GM19193 (cell line): Measurements from ENCODE around the gene DNAJC7.

Source experiments
- POLR2A ChIP-seq: IDR thresholded peaks from 4 replicates; pipeline ENCODE4 v1.6.1; 2011; ENCODE audit not compliant: insufficient read depth, insufficient read length; ENCODE audit errors: extremely low read depth

Gene DNAJC7

DNA sequence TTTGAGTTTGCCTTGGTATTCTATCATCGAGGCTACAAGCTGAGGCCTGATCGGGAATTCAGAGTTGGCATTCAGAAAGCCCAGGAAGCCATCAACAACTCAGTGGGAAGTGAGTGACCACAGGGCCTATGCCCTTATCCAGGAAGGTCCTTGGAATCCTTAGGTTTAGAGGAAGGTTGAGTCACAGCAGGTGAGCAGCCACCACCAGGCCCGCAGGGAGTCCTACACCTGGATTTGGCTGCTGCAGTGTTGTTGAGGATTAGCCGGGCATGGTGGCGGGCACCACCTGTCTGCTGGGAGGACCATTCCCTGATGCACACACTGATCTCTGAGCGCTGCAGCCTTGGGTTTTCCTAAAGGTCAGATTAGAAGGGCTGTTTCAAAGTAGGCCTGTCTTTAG is 81.6 kb downstream of the DNAJC7 start:
- no peak for TF ChIP-seq POLR2A

DNA sequence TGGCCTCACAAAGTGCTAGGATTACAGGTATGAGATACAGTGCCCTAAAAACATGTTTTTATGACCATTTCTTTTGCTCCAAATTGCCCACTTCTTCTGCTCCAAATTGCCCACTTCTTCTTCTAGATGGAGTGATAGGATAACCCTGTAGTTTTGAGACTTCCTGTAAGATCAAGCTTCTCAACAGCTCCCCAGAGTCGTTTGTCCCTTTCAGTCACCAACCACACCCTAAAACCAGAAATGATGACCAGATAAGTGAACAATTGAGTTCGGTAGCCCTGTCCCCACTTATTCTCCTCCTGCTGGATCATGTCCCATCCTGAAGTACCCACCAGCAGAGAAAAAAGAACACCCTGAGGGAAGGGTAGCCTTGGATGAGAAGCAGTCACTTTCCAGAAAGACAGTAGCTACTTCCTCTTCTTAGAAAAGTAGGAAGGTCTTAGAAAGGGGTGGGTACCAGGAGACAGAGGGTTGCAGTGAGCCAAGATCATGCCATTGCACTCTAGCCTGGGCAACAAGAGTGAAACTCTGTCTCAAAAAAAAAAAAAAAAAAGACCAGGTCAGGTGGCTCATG is 84.3 kb downstream of the DNAJC7 start:
- TF ChIP-seq POLR2A, result no peak

DNA sequence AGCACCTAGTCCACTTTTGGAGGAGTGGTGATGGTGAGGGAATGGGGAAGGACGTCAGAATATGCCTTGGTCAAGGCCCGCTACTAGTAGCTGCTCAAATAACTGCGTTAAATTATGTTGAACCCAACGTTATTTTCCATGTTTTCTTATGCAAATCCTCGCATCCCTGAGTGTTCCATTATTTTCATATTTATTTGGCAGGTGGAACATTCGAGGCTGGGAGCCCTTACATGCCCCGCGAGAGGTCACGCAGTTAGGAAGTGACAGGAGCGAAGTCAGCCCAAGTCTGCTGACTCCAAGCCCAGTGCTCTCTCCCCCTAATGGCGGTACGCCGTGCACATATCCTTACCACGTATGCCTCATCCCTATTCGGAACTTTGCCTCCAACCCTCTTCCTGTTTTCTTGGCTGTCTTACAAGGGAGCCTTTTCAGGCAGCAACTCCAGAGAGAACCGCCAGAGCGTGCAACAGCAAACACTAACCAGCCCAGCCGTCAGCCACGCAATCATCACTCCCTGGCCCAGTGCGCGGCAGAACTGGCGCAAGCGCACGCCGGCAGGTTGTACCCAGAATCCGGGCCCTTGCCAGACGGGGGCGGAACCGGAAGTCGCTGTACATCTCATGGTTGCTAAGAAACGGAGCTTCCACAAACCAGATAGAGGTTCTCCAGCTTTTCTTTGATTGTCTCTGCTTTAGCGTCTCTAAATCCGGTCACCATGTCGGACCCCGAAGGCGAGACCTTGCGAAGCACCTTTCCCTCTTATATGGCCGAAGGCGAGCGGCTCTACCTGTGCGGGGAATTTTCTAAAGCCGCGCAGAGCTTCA is 87.0 kb downstream of the DNAJC7 start, which contains the start of gene ODAD4:
Gene ODAD4, plus strand, starts transcription at position 609 of the 824 bp plus-strand sequence. Its CDS starts 107 bp downstream, at position 716.
- TF ChIP-seq POLR2A, result peak; percentile 93

DNA sequence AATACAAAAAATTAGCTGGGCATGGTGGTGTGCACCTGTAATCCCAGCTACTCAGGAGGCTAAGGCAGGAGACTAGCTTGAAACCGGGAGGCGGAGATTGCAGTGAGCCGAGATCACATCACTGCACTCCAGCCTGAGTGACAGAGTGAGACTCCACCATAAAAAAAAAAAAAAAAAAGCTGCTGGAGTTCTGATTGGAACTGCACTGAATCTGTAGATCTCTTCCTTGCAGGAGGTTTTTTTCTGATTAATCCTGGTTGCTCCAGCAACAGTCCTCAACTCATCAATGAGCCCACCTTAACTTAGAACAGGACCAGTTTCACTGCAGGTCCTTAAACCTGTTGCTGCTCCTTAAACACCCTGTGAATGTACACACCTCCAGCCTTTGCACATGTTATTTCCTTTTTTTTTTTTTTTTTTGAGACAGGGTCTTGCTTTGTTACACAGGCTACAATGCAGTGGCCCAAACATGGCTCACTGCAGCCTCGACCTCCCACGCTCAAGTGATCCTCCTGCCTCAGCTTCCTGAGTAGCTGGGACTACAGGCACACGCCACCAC is 88.5 kb downstream of the DNAJC7 start:
- no peak for TF ChIP-seq POLR2A
